Measurements from ENCODE around the gene DMBT1.

The DMBT1 gene

DNA sequence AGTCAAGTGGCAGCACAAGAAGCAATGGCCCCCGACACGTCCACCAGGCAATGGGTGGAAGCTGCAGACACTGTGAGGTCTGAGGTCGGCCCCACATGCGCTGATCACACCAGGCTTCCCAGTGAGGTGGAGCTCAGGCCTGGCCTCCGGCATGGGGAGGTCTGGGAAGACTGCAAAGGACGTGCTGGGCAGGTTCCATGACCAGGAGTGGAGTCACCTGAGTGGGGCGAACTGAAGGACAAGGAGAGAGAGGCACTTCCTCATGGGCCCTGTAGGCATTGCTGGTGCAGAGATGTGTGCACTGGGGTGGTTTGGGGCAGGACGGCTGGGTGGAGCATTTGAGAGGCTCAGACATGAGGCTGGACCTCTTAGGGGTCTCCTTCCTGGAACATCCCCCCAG lies 103.9 kb downstream of the DMBT1 start:
- H3K4me3 ChIP-seq (ENCODE audit: low read depth, low read length): no peak overlapping the region
- DNase-seq (ENCODE audit: low read depth): no peak
- TF ChIP-seq, protein P1, sequence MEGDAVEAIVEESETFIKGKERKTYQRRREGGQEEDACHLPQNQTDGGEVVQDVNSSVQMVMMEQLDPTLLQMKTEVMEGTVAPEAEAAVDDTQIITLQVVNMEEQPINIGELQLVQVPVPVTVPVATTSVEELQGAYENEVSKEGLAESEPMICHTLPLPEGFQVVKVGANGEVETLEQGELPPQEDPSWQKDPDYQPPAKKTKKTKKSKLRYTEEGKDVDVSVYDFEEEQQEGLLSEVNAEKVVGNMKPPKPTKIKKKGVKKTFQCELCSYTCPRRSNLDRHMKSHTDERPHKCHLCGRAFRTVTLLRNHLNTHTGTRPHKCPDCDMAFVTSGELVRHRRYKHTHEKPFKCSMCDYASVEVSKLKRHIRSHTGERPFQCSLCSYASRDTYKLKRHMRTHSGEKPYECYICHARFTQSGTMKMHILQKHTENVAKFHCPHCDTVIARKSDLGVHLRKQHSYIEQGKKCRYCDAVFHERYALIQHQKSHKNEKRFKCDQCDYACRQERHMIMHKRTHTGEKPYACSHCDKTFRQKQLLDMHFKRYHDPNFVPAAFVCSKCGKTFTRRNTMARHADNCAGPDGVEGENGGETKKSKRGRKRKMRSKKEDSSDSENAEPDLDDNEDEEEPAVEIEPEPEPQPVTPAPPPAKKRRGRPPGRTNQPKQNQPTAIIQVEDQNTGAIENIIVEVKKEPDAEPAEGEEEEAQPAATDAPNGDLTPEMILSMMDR (IDR thresholded peaks at IDR 0.05; ENCODE audit: control insufficient read depth, extremely low read depth, insufficient read depth): no peak

DNA sequence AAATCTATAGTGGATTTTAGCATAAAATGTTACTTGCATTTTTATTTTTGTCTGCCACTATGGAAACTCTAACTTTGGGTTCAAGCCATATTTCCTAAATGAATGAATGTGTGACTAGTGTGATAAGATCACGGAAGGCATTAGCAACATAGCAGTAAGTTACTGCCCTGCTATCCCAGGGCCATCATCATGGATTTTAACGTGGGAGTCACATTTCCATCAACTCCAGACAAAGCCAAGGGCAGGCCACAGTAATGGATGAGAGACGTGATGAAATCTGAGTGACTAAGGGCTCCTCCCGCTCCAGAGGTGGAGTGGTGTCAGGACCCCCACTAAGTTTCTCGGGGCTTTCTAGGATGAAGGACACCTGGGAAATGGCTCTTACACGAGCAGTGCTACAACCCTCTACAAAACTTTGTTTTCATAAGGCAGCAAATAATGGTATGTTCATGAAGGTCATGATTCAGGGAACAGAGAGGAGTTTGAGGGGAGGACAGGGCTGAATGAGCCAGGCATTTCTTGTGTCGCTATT lies 104.8 kb downstream of the DMBT1 start:
- no peak for DNase-seq (ENCODE audit: low read depth)
- TF ChIP-seq, protein P1 (IDR thresholded peaks at IDR 0.05; ENCODE audit: control insufficient read depth, extremely low read depth, insufficient read depth): no peak
- H3K4me3 ChIP-seq (ENCODE audit: low read depth, low read length): no peak overlapping the region

DNA sequence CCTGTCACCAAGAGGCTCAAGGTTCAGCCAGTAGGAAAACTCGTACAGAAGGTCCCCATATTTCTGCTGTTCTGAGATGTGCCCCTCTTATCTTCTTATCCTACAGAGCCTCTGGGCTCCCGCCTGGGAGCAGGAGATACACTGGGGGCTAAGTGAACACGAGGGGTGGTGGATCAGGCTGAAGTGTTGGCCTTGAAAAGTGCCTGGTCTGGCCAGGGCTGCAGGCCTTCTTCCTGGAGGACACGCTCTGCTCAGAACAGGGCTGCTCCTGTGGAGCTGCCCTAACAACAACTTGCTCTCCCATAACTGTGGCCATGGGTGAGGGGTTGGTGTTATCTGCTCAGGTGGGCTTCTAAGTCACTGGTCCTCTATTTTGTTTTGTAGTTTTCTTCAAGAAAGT lies 105.4 kb downstream of the DMBT1 start:
- no peak overlapping the region for H3K4me3 ChIP-seq (ENCODE audit: low read depth, low read length)
- no peak for DNase-seq (ENCODE audit: low read depth)
- TF ChIP-seq, protein P1 (IDR thresholded peaks at IDR 0.05; ENCODE audit: control insufficient read depth, extremely low read depth, insufficient read depth): no peak

DNA sequence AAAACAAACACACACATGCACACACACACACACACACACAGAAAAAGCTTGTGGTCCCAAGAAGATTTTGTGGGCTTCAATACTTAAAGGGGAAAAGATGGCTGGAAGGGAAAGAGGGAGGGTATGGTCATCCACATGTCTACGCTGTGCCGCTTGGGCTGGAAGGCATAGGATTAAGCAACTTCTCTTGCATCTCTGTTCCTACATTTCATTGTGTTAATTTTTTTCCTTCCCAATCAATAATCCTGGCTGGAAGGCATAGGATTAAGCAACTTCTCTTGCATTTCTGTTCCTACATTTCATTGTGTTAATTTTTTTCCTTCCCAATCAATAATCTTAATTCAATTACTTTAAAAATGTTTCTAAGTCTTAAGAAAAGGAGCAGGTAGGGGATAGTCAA lies 108.5 kb downstream of the DMBT1 start:
- H3K4me3 ChIP-seq (ENCODE audit: low read depth, low read length): no peak overlapping the region
- TF ChIP-seq, protein P1 (IDR thresholded peaks at IDR 0.05; ENCODE audit: control insufficient read depth, extremely low read depth, insufficient read depth): no peak
- no peak for DNase-seq (ENCODE audit: low read depth)

DNA sequence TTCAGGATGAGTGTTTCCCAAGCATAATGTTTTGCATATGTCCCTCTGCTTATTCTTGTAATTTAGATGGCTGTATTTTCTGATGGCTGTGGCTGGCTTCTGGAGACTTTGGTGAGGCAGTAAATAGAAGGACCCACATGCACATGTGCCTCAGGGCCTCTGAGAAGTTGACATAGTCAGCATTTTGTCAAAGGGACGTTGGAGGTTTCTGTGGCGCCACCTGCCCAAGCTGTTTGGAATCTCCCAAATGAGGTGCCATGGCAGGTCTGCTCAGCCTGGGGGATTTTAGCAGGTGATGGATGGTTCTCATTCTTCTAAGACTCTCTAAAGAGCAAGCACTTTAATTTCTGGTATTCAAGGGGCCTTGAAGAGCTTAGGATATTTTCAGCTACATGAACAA lies 109.3 kb downstream of the DMBT1 start:
- no peak overlapping the region for H3K4me3 ChIP-seq (ENCODE audit: low read depth, low read length)
- DNase-seq (ENCODE audit: low read depth): no peak
- TF ChIP-seq, protein P1 (IDR thresholded peaks at IDR 0.05; ENCODE audit: control insufficient read depth, extremely low read depth, insufficient read depth): no peak

DNA sequence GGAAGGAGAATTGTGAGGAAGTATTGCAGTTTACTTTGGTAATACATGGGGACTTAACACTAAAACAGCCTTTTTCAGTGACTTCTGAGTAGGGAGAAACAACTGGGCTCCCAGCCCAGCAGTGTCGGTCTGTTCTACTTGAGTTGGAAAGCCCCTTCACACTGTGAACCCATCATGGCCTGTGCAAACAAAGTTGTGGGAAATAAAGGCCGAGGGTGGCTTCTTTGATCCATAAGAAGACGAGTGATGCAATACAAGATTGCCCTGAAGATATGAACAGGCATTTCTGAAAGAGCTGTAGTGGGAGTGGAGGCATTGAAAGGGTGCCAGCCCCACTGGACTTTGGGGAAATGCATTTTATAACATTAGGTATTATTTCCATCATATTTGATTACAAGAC lies 110.8 kb downstream of the DMBT1 start:
- no peak for DNase-seq (ENCODE audit: low read depth)
- TF ChIP-seq, protein P1 (IDR thresholded peaks at IDR 0.05; ENCODE audit: control insufficient read depth, extremely low read depth, insufficient read depth): no peak

DNA sequence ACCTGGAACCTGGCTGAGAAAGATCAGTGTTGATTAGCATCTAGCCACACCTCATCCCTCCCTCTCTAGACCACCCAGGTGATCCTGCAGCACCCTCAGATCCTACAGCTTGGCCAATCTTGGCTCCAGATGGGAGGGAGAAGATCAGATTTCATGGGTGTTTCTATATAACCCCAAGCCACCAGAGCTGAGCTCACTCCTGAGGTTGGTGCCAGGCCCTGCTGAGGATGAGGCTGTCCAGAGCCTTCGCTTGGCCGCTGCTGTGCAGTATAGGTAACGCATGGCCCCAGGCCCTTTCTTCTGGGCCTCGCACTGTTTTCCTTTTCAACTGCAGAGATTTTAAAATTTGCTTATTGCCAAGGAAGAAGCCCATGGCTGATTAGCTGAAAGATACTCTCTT lies 112.1 kb downstream of the DMBT1 start:
- DNase-seq (ENCODE audit: low read depth): no peak
- TF ChIP-seq, protein P1 (IDR thresholded peaks at IDR 0.05; ENCODE audit: control insufficient read depth, extremely low read depth, insufficient read depth): no peak
- no peak overlapping the region for H3K4me3 ChIP-seq (ENCODE audit: low read depth, low read length)

More for the DNA sequence above, 110.8 kb downstream of the DMBT1 start:
- no peak overlapping the region for H3K4me3 ChIP-seq (ENCODE audit: low read depth, low read length)

All from LNCaP clone FGC (cell line).